Calu3 (cell line): ENCODE measurements around the gene DCAF17. TPM values are rescaled to one million over a fixed set of nuclear protein-coding genes. Genes with fewer than 3 reads are reported as not detected.

ENCODE experiments used
- Bru-seq: library from RNA; stranded (reverse); fragments of 400-500 nt; gene quantifications from one replicate; lab custom pipeline; 2021; lab: Mats Ljungman, UMichigan
- BruChase-seq, 2 experiments: library from RNA; stranded (reverse); fragments of 400-500 nt; gene quantifications; one replicate each; lab custom pipeline; 2021; lab: Mats Ljungman, UMichigan
- BruUV-seq: library from RNA; stranded (reverse); fragments of 400-500 nt; replicated peaks from 2 replicates; lab custom pipeline; 2021; lab: Mats Ljungman, UMichigan
- CTCF ChIA-PET: fragments of 300-600 bp; sonication (Branson Sonifier 250); formaldehyde crosslinking; loops from one replicate; lab custom pipeline; 2022; ENCODE audit warnings: antibody characterized with exemption; lab: Charles Lee
- DNase-seq: peaks from one replicate; pipeline ENCODE4 v3.0.0; 2022
- H3K27ac Mint-ChIP-seq: one replicate; pipeline ENCODE4 v1.8.0; 2022; ENCODE audit warnings: mixed read lengths; ENCODE audit not compliant: unreplicated experiment
- H3K27me3 Mint-ChIP-seq: one replicate; pipeline ENCODE4 v1.8.0; 2022; ENCODE audit warnings: mixed read lengths; ENCODE audit not compliant: unreplicated experiment
- H3K36me3 Mint-ChIP-seq: one replicate; pipeline ENCODE4 v1.8.0; 2022; ENCODE audit warnings: mild to moderate bottlenecking, moderate library complexity, mixed read lengths; ENCODE audit not compliant: insufficient read depth, unreplicated experiment
- H3K4me1 Mint-ChIP-seq: one replicate; pipeline ENCODE4 v1.8.0; 2022; ENCODE audit warnings: mild to moderate bottlenecking, low read depth, mixed read lengths; ENCODE audit not compliant: unreplicated experiment
- H3K4me3 Mint-ChIP-seq: one replicate; pipeline ENCODE4 v1.8.0; 2022; ENCODE audit warnings: mild to moderate bottlenecking, low read depth, moderate library complexity, mixed read lengths; ENCODE audit not compliant: unreplicated experiment
- H3K9me3 Mint-ChIP-seq: one replicate; pipeline ENCODE4 v1.8.0; 2022; ENCODE audit warnings: low read depth, mixed read lengths; ENCODE audit not compliant: unreplicated experiment
- intact Hi-C: fragments of 100-400 bp; cut with micrococcal nuclease; formaldehyde crosslinking; loops from one replicate; pipeline ENCODE4 v1.10.0; 2022; ENCODE audit not compliant: unreplicated experiment
- long read RNA-seq: library from polyadenylated mRNA; stranded (forward); transcript quantifications from one replicate; pipeline ENCODE4 v2.0.0, GENCODE V29; 2022
- total RNA-seq: library from RNA; stranded (reverse); gene quantifications from 2 replicates; pipeline ENCODE4 v1.2.3, GENCODE V29; 2022
- TF ChIP-seq, protein P1 (sequence below): fragments of 200-600 bp; IDR thresholded peaks from one replicate; pipeline ENCODE4 v1.8.0; 2022; ENCODE audit warnings: antibody characterized with exemption; ENCODE audit not compliant: unreplicated experiment

Gene DCAF17, protein sequence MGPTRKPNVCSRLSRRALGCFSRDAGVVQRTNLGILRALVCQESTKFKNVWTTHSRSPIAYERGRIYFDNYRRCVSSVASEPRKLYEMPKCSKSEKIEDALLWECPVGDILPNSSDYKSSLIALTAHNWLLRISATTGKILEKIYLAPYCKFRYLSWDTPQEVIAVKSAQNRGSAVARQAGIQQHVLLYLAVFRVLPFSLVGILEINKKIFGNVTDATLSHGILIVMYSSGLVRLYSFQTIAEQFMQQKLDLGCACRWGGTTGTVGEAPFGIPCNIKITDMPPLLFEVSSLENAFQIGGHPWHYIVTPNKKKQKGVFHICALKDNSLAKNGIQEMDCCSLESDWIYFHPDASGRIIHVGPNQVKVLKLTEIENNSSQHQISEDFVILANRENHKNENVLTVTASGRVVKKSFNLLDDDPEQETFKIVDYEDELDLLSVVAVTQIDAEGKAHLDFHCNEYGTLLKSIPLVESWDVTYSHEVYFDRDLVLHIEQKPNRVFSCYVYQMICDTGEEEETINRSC
- total RNA-seq (11.9 and 13.1 TPM in 2 replicates), Bru-seq, nascent RNA (percentile 74 among the genes with signal in this experiment), BruChase-seq, experiment 1, labeled RNA remaining after a 6-hour chase (percentile 65 among the genes with signal in this experiment), BruChase-seq, experiment 2, labeled RNA remaining after a 2-hour chase (percentile 77 among the genes with signal in this experiment)
- long read RNA-seq, full-length matches to known transcripts = 3 of 5 reads
- long read RNA-seq, partial matches to known transcripts = 0 of 5 reads
- long read RNA-seq, other reads (novel, unspliced or antisense) = 2 of 5 reads

DNA sequence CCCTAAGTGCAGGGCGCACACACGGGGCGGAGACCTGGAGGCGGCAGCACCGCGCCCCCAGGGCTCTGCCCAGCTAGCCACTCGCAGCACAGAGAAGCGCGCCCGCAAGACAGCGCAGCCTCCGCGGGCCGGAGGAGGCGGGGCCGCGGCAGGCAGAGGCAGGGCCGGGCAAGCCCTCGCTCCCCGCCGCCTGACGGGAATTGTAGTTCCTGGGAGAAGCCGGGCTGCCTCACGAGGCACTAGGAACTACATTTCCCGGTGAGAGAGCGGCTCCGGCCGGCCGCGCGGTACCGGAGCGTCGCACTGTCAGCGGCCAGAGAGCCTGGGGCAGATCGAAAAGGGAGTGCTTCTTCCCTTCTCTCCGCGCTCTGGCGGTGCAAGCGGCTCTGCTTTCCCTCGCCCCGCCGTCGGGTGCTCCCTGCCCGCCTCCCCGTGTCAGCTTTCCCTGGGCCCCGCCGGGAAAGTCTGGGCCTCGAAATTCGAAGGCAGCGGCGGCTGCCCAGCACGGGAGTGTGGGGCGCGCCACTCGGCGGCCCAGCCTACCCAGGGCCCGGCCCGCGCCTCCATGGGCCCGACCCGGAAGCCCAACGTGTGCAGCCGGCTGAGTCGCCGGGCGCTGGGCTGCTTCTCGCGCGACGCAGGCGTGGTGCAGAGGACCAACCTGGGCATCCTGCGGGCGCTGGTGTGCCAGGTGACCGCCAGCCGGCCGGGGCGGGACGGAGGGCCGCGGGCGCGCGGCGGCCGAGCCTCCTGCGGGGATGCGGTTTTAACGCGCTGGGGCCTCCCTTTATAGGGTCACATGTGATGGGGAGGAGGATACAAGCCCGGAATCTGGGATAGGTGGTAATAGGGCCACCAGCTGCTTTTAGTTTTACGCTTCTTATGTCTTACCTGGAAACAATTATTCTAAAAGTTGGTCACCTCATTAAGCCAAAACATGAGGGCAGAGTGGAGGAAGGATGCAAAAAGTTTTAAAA lies at the start of gene DCAF17:
Gene DCAF17 (plus strand): TSS at position 214 of the 977 bp plus-strand sequence. CDS start 352 bp downstream, at position 566.
- BruUV-seq = no TSS peak
- peaks cover 10% of the 10 kb centered on the region for H3K4me1 Mint-ChIP-seq
- intact Hi-C loops = no loop called here
- H3K9me3 Mint-ChIP-seq = no peaks in the 10 kb centered on the region
- H3K27ac Mint-ChIP-seq = peak within 1 kb of the TSS; percentile 97
- H3K4me3 Mint-ChIP-seq = peak within 1 kb of the TSS; percentile 90
- H3K36me3 Mint-ChIP-seq = peaks cover 36% of the 10 kb centered on the region
- H3K27me3 Mint-ChIP-seq = no peaks in the 10 kb centered on the region
- TF ChIP-seq, protein P1, sequence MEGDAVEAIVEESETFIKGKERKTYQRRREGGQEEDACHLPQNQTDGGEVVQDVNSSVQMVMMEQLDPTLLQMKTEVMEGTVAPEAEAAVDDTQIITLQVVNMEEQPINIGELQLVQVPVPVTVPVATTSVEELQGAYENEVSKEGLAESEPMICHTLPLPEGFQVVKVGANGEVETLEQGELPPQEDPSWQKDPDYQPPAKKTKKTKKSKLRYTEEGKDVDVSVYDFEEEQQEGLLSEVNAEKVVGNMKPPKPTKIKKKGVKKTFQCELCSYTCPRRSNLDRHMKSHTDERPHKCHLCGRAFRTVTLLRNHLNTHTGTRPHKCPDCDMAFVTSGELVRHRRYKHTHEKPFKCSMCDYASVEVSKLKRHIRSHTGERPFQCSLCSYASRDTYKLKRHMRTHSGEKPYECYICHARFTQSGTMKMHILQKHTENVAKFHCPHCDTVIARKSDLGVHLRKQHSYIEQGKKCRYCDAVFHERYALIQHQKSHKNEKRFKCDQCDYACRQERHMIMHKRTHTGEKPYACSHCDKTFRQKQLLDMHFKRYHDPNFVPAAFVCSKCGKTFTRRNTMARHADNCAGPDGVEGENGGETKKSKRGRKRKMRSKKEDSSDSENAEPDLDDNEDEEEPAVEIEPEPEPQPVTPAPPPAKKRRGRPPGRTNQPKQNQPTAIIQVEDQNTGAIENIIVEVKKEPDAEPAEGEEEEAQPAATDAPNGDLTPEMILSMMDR = no peak
- DNase-seq = peak; percentile 96
- CTCF ChIA-PET = interaction anchor here (0.5 to 1.4 kb wide), 5 partner anchors 18 to 505 kb away, joined by 3 to 7 read pairs (median 3); partner anchors contain the start of gene GORASP2

DNA sequence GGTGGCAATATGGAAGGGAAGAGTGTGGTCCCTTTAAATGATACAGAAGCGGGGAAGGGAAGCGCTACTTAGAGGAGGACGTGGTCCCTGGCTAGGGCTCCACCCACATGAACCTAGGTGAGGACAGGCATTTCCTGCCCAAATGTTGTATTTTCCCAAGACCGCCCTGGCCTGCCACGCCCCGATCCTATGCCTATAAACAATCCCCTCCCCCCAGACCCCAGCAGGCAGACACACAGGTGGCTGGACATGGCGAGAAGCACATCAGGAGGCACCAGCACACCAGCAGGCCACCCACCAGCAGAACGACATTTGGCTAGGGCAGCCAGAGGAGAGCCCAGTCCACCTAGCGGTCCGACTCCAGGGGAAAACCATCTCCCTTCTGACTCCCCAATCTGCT lies 47.4 kb upstream of the DCAF17 start:
- CTCF ChIA-PET = interaction anchor here (0.5 kb wide), 1 partner anchor 830 kb away, joined by 3 read pairs; no protein-coding TSS in a partner anchor
- Mint-ChIP-seq H3K36me3 (no peaks in the 10 kb centered on the region), H3K4me1 (peaks cover 27% of the 10 kb centered on the region), H3K4me3 (no peak overlapping the region), H3K27ac (no peak overlapping the region), H3K9me3 (no peaks in the 10 kb centered on the region), H3K27me3 (no peaks in the 10 kb centered on the region)
- no peak for DNase-seq
- intact Hi-C loops = no loop called here
- BruUV-seq = no TSS peak
- TF ChIP-seq, protein P1 = no peak

DNA sequence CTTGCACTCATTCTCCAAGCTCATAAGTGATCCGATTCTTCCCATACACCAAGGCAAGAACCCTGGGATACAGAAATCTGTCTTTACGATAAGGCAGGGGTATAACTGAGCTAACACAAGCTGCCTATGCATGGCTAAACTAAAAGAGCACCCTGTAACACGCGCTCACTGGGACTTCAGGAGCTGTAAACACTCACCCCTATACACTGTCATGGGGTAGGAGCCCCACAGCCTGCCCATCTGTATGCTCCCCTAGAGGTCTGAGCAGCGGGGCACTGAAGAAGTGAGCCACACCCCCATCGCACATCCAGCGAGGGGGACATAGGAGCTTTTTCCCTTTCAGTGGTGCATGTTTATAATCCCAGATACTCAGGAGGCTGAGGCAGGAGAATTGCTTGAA lies 47.0 kb upstream of the DCAF17 start:
- TF ChIP-seq, protein P1 = no peak
- no peak for DNase-seq
- peaks cover 30% of the 10 kb centered on the region for H3K4me1 Mint-ChIP-seq
- no peaks in the 10 kb centered on the region for H3K9me3 Mint-ChIP-seq
- intact Hi-C loops = no loop called here
- H3K27me3 Mint-ChIP-seq = no peaks in the 10 kb centered on the region
- BruUV-seq = no TSS peak
- no peak overlapping the region for H3K27ac Mint-ChIP-seq
- H3K4me3 Mint-ChIP-seq = no peak overlapping the region
- CTCF ChIA-PET = no interaction called here
- no peaks in the 10 kb centered on the region for H3K36me3 Mint-ChIP-seq

DNA sequence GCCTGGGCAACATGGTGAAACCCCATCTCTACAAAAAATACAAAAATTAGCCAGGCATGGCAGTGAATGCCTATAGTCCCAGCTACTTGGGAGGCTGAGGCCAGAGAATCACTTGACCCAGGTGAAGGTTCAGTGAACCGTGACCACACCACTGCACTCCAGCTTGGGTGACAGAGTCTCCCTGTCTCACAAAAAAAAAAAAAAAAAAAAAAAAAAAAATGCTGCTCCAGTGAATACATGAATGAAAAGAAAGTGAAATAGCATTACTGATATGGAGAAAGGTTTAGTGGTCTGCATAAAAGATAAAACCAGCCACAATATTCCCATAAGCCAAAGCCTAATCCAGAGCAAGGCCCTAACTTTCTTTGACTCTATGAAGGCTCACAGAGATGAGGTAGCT lies 44.7 kb upstream of the DCAF17 start:
- DNase-seq = no peak
- TF ChIP-seq, protein P1 = no peak
- Mint-ChIP-seq H3K4me1 (peaks cover 21% of the 10 kb centered on the region), H3K36me3 (no peaks in the 10 kb centered on the region), H3K27me3 (no peaks in the 10 kb centered on the region), H3K4me3 (no peak overlapping the region), H3K9me3 (no peaks in the 10 kb centered on the region), H3K27ac (no peak overlapping the region)
- CTCF ChIA-PET = interaction anchor here (0.6 kb wide), 1 partner anchor 386 kb away, joined by 3 read pairs; no protein-coding TSS in a partner anchor
- intact Hi-C loops = no loop called here
- BruUV-seq = no TSS peak
